ENCODE measurements around the gene NSF.
"Not testable (repeated sequence)": the region's sequence is repeated elsewhere in the genome, so short reads cannot be mapped to it uniquely, and the experiment has no call there.

GRCh38 chr17:46617121-46617520, 26.7 kb downstream of the NSF start:
- TF ChIP-seq CTCF, POLR2A (IDR thresholded peaks at IDR 0.05): not testable (repeated sequence)
